HepG2 (cell line): Measurements from ENCODE around the gene ARID1A. TPM values are rescaled to one million over a fixed set of nuclear protein-coding genes. Genes with fewer than 3 reads are reported as not detected.

ENCODE experiments used
- ERF ChIP-seq: IDR thresholded peaks from 2 replicates; pipeline ENCODE4 v1.6.1; 2018; ENCODE audit warnings: missing biosample characterization, missing genetic modification reagents
- FOXC1 ChIP-seq: sonication (generic); formaldehyde crosslinking; IDR thresholded peaks from 2 replicates; pipeline ENCODE4 v1.8.0; 2022; ENCODE audit warnings: mild to moderate bottlenecking, missing genetic modification reagents, borderline replicate concordance
- HMG20B ChIP-seq: conservative IDR thresholded peaks from 2 replicates; pipeline ENCODE4 v1.6.1; 2016; ENCODE audit warnings: missing genetic modification reagents, missing compliant biosample characterization
- MED1 ChIP-seq: sonication (generic); formaldehyde crosslinking; IDR thresholded peaks from 2 replicates; pipeline ENCODE4 v1.4.0; 2020; ENCODE audit warnings: missing genetic modification reagents
- MEF2D ChIP-seq: sonication (generic); formaldehyde crosslinking; IDR thresholded peaks from 2 replicates; pipeline ENCODE4 v1.5.1; 2020; ENCODE audit warnings: mild to moderate bottlenecking, missing genetic modification reagents
- MLLT10 ChIP-seq: sonication (generic); formaldehyde crosslinking; IDR thresholded peaks from 2 replicates; pipeline ENCODE4 v1.4.0; 2020; ENCODE audit warnings: missing genetic modification reagents
- RARA ChIP-seq: IDR thresholded peaks from 2 replicates; pipeline ENCODE4 v1.6.1; 2016; ENCODE audit warnings: missing genetic modification reagents, missing compliant biosample characterization
- SNAPC2 ChIP-seq: sonication (generic); formaldehyde crosslinking; IDR thresholded peaks from 2 replicates; pipeline ENCODE4 v1.8.1; 2022; ENCODE audit warnings: mild to moderate bottlenecking, missing genetic modification reagents
- TBX2 ChIP-seq: sonication (generic); formaldehyde crosslinking; IDR thresholded peaks from 2 replicates; pipeline ENCODE4 v1.5.0; 2020; ENCODE audit warnings: missing genetic modification reagents, mild to moderate bottlenecking, borderline replicate concordance
- TEAD3 ChIP-seq: optimal IDR thresholded peaks from 2 replicates; pipeline ENCODE3; 2016; ENCODE audit warnings: borderline replicate concordance
- ZNF777 ChIP-seq: sonication (generic); formaldehyde crosslinking; IDR thresholded peaks from 2 replicates; pipeline ENCODE4 v1.4.0; 2020; ENCODE audit warnings: missing genetic modification reagents
- ZNF839 ChIP-seq: sonication (generic); formaldehyde crosslinking; IDR thresholded peaks from 2 replicates; pipeline ENCODE4 v1.4.0; 2020; ENCODE audit warnings: missing genetic modification reagents, mild to moderate bottlenecking, borderline replicate concordance
- polyA plus RNA-seq, 8 experiments: library from polyadenylated mRNA; depleted of rRNA in 3 of 8; stranded (reverse) in 7 of 8; unstranded in 1 of 8; fragments of >200 nt; fragmentation: Illumina TruSeq in 4 of 8; extraction: Trizol in 4 of 8; gene quantifications; 2 replicates each; pipeline versions ENCODE4 v1.2.1 to v1.2.3, GENCODE V29; 2011 to 2016; ENCODE audit warnings: low read depth in 4 of 8, missing spikeins in 1 of 8, mixed read lengths in 1 of 8; ENCODE audit not compliant: insufficient read depth in 1 of 8
- total RNA-seq, 5 experiments: library from RNA; depleted of rRNA; stranded (reverse); fragments of >200 nt; fragmentation: Illumina TruSeq; extraction: Trizol; gene quantifications; 2 replicates each; pipeline ENCODE4 v1.2.3, GENCODE V29; 2016; ENCODE audit warnings: low read depth in 1 of 5
- TF ChIP-seq, protein P1 (sequence below): sonication (generic); formaldehyde crosslinking; IDR thresholded peaks from 2 replicates; pipeline ENCODE4 v1.5.0; 2020; ENCODE audit warnings: mild to moderate bottlenecking, missing genetic modification reagents, borderline replicate concordance
- TF ChIP-seq, protein P2 (sequence below): sonication (generic); formaldehyde crosslinking; IDR thresholded peaks from 2 replicates; pipeline ENCODE4 v1.4.0; 2020; ENCODE audit warnings: missing genetic modification reagents
- TF ChIP-seq, protein P3 (sequence below): sonication (generic); formaldehyde crosslinking; conservative IDR thresholded peaks from 2 replicates; pipeline ENCODE4 v1.8.0; 2022; ENCODE audit warnings: mild to moderate bottlenecking, moderate library complexity, missing genetic modification reagents
- TF ChIP-seq, protein P4 (sequence below): sonication (generic); formaldehyde crosslinking; IDR thresholded peaks from 2 replicates; pipeline ENCODE4 v1.4.0; 2020; ENCODE audit warnings: missing genetic modification reagents, borderline replicate concordance

Gene ARID1A
- total and polyA plus RNA-seq, 2 of the 13 experiments (the other 11 are each of a cell fraction or from before 2014, with no cell fraction given): 11.9 to 15.9 TPM

DNA sequence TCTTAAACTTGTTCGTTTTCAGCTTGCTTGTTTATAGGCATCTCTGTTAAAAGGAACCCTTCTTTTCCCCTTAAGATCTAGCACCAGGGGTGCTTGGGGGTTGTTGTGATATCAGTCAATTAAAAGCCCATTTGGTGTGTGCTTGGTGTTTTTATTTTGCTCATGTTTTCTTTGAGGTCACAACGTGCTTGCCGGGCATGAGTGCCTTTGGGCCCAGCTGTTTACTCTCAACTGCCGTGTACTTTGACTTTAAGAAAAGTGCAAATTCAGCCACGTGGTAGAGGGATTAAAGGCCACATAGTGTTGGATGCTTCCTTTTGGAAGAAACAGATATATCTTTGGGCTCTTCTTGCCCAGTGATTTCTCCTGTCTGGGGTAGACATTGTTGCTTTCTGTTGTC lies 10.5 kb downstream of the ARID1A start (continued):
- TF ChIP-seq, protein P1, sequence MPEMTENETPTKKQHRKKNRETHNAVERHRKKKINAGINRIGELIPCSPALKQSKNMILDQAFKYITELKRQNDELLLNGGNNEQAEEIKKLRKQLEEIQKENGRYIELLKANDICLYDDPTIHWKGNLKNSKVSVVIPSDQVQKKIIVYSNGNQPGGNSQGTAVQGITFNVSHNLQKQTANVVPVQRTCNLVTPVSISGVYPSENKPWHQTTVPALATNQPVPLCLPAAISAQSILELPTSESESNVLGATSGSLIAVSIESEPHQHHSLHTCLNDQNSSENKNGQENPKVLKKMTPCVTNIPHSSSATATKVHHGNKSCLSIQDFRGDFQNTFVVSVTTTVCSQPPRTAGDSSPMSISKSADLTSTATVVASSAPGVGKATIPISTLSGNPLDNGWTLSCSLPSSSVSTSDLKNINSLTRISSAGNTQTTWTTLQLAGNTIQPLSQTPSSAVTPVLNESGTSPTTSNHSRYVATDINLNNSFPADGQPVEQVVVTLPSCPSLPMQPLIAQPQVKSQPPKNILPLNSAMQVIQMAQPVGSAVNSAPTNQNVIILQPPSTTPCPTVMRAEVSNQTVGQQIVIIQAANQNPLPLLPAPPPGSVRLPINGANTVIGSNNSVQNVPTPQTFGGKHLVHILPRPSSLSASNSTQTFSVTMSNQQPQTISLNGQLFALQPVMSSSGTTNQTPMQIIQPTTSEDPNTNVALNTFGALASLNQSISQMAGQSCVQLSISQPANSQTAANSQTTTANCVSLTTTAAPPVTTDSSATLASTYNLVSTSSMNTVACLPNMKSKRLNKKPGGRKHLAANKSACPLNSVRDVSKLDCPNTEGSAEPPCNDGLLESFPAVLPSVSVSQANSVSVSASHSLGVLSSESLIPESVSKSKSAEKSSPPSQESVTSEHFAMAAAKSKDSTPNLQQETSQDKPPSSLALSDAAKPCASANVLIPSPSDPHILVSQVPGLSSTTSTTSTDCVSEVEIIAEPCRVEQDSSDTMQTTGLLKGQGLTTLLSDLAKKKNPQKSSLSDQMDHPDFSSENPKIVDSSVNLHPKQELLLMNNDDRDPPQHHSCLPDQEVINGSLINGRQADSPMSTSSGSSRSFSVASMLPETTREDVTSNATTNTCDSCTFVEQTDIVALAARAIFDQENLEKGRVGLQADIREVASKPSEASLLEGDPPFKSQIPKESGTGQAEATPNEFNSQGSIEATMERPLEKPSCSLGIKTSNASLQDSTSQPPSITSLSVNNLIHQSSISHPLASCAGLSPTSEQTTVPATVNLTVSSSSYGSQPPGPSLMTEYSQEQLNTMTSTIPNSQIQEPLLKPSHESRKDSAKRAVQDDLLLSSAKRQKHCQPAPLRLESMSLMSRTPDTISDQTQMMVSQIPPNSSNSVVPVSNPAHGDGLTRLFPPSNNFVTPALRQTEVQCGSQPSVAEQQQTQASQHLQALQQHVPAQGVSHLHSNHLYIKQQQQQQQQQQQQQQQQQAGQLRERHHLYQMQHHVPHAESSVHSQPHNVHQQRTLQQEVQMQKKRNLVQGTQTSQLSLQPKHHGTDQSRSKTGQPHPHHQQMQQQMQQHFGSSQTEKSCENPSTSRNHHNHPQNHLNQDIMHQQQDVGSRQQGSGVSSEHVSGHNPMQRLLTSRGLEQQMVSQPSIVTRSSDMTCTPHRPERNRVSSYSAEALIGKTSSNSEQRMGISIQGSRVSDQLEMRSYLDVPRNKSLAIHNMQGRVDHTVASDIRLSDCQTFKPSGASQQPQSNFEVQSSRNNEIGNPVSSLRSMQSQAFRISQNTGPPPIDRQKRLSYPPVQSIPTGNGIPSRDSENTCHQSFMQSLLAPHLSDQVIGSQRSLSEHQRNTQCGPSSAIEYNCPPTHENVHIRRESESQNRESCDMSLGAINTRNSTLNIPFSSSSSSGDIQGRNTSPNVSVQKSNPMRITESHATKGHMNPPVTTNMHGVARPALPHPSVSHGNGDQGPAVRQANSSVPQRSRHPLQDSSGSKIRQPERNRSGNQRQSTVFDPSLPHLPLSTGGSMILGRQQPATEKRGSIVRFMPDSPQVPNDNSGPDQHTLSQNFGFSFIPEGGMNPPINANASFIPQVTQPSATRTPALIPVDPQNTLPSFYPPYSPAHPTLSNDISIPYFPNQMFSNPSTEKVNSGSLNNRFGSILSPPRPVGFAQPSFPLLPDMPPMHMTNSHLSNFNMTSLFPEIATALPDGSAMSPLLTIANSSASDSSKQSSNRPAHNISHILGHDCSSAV (CRISPR knock-in tag): no peak
- TF ChIP-seq RARA (peak; percentile 60), SNAPC2 (CRISPR knock-in tag) (no peak), MLLT10 (CRISPR knock-in tag) (no peak), TBX2 (peak; percentile 49; the same call in 1 of the 2 replicates), MED1 (CRISPR knock-in tag) (peak; percentile 62; the same call in 1 of the 2 replicates), ERF (CRISPR knock-in tag) (peak; percentile 65; the same call in 1 of the 2 replicates), HMG20B (CRISPR knock-in tag) (no peak), ZNF839 (CRISPR knock-in tag) (no peak), TEAD3 (CRISPR knock-in tag) (peak; percentile 62), FOXC1 (CRISPR knock-in tag) (no peak), MEF2D (CRISPR knock-in tag) (peak; percentile 55), ZNF777 (CRISPR knock-in tag) (no peak)
- TF ChIP-seq, protein P2, sequence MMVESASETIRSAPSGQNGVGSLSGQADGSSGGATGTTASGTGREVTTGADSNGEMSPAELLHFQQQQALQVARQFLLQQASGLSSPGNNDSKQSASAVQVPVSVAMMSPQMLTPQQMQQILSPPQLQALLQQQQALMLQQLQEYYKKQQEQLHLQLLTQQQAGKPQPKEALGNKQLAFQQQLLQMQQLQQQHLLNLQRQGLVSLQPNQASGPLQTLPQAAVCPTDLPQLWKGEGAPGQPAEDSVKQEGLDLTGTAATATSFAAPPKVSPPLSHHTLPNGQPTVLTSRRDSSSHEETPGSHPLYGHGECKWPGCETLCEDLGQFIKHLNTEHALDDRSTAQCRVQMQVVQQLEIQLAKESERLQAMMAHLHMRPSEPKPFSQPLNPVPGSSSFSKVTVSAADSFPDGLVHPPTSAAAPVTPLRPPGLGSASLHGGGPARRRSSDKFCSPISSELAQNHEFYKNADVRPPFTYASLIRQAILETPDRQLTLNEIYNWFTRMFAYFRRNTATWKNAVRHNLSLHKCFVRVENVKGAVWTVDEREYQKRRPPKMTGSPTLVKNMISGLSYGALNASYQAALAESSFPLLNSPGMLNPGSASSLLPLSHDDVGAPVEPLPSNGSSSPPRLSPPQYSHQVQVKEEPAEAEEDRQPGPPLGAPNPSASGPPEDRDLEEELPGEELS (CRISPR knock-in tag): peak; percentile 82
- TF ChIP-seq, protein P3, sequence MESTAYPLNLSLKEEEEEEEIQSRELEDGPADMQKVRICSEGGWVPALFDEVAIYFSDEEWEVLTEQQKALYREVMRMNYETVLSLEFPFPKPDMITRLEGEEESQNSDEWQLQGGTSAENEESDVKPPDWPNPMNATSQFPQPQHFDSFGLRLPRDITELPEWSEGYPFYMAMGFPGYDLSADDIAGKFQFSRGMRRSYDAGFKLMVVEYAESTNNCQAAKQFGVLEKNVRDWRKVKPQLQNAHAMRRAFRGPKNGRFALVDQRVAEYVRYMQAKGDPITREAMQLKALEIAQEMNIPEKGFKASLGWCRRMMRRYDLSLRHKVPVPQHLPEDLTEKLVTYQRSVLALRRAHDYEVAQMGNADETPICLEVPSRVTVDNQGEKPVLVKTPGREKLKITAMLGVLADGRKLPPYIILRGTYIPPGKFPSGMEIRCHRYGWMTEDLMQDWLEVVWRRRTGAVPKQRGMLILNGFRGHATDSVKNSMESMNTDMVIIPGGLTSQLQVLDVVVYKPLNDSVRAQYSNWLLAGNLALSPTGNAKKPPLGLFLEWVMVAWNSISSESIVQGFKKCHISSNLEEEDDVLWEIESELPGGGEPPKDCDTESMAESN (CRISPR knock-in tag): 0 out of 2 replicates have a peak, but pooled peaks have one; percentile 23
- TF ChIP-seq, protein P4, sequence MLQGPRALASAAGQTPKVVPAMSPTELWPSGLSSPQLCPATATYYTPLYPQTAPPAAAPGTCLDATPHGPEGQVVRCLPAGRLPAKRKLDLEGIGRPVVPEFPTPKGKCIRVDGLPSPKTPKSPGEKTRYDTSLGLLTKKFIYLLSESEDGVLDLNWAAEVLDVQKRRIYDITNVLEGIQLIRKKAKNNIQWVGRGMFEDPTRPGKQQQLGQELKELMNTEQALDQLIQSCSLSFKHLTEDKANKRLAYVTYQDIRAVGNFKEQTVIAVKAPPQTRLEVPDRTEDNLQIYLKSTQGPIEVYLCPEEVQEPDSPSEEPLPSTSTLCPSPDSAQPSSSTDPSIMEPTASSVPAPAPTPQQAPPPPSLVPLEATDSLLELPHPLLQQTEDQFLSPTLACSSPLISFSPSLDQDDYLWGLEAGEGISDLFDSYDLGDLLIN (CRISPR knock-in tag): no peak
